ENCODE data around the gene PALM. TPM values are rescaled to one million over a fixed set of nuclear protein-coding genes. Genes with fewer than 3 reads are reported as not detected.
A peak's percentile ranks its signal among the peaks of the same experiment; 100 is the strongest.

Gene PALM
- total and polyA plus RNA-seq, 9 of the 15 experiments (the other 6 are each of a cell fraction or from before 2014, with no cell fraction given), result 0.04 to 6.6 (median 1.7) TPM

DNA sequence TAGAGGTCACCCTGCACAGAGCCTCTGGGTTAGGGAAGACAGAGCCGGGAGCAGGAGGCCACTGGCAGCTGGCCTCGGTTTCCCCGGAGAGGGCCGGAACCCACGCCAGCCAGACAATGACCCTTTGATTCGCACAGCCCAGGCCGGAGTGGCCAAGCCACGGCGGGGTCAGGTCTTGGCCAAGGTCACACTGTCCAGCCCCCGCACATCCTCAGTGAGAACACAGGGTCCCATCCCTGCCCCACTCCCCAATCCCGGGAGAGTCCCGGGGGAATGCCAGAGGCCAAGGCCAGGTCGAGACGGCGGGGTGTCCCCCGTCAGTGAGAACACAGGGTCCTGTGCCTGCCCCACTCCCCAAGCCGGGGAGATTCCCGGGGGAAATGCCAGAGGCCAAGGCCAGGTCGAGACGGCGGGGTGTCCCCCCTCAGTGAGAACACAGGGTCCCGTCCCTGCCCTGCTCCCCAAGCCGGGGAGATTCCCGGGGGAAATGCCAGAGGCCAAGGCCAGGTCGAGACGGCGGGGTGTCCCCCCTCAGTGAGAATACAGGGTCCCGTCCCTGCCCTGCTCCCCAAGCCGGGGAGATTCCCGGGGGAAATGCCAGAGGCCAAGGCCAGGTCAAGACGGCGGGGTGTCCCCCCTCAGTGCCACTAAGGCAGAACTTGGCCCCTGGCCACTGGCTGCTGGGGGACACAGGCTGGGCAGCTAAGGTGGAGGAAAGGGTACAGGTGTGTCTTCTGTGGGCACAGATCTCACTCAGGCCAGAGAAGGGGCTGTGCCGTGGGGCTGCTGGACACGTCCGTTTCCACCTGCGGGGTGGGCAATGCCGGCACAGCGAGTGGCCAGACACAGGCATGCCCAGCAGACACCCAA lies 34.2 kb upstream of the PALM start:
- Histone ChIP-seq H3K9me1 (ENCODE audit: control insufficient read depth, insufficient read depth, low read length) (peaks cover 7% of the 10 kb centered on the region), H4K20me1 (replicated peaks; ENCODE audit: control insufficient read depth, insufficient read depth, low read length) (no peaks in the 10 kb centered on the region), H2AFZ (ENCODE audit: low read depth, low read length) (no peak overlapping the region), H3K27me3 (ENCODE audit: control insufficient read depth in 2 of 2, insufficient read depth in 2 of 2, low read length in 2 of 2) (no peaks in the 10 kb centered on the region; a peak in 1 of 5 replicates), H3K4me2 (ENCODE audit: insufficient read depth, low read length) (no peak overlapping the region), H3K4me3 (no peak overlapping the region), H3K79me2 (ENCODE audit: control insufficient read depth, insufficient read depth, low read length) (peaks cover 6% of the 10 kb centered on the region), H3K9me3 (replicated peaks; ENCODE audit: control insufficient read depth, insufficient read depth, low read depth, low read length) (no peaks in the 10 kb centered on the region), H3K9ac (ENCODE audit: insufficient read depth in 1 of 2, low read depth in 2 of 2, low read length in 2 of 2) (no peak overlapping the region), H3K27ac (ENCODE audit: extremely low read depth, low read depth, low read length) (no peak overlapping the region), H3K36me3 (ENCODE audit: control insufficient read depth, insufficient read depth, low read length) (no peaks in the 10 kb centered on the region), H3K4me1 (replicated peaks in 1 of 2; ENCODE audit: control insufficient read depth in 2 of 2, insufficient read depth in 2 of 2, low read length in 2 of 2) (peaks cover 4 to 65% of the 10 kb centered on the region in 2 experiments)
- ChIA-PET CTCF (ENCODE audit: low intra/inter-chr PET ratio) (no interaction called here), POLR2A (interaction anchor here (1.8 kb wide), 1 partner anchor 11 kb away, joined by 4 read pairs; the partner anchor contains the start of gene RNF126)
- DNase-seq (ENCODE audit: extremely low read depth in 1 of 4, low spot score in 3 of 4) (no peak), FAIRE-seq (no peak), ATAC-seq (no peak)
- in situ Hi-C loops (cut with MboI), result no loop called here
- TF ChIP-seq POLR2G (IDR thresholded peaks at IDR 0.05; ENCODE audit: low read depth, low read length) (0 out of 2 replicates have a peak, but pooled peaks have one; percentile 46), RBM22 (IDR thresholded peaks at IDR 0.05; ENCODE audit: low read depth, low read length, poor library complexity, severe bottlenecking) (peak; percentile 13), GATAD2A (IDR thresholded peaks at IDR 0.05) (no peak)
- TF ChIP-seq, protein P1, sequence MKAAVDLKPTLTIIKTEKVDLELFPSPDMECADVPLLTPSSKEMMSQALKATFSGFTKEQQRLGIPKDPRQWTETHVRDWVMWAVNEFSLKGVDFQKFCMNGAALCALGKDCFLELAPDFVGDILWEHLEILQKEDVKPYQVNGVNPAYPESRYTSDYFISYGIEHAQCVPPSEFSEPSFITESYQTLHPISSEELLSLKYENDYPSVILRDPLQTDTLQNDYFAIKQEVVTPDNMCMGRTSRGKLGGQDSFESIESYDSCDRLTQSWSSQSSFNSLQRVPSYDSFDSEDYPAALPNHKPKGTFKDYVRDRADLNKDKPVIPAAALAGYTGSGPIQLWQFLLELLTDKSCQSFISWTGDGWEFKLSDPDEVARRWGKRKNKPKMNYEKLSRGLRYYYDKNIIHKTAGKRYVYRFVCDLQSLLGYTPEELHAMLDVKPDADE (conservative IDR thresholded peaks at IDR 0.05; ENCODE audit: control insufficient read depth, low read depth, low read length), result no peak
- BruUV-seq (replicated peaks), result no TSS peak
- 59% methylated on average over 28 of the region's 38 CpGs for WGBS (ENCODE audit: insufficient coverage, low coverage, missing lambda C conversion rate)
- intact Hi-C loops (cut with micrococcal nuclease), result no loop called here

Measured in K562 (cell line).